DMS114 treated with DMSO at 0.1 percent for 48 hours (cell line): ENCODE results near the gene MYH13.

ENCODE experiments used
- DNase-seq: peaks from one replicate; lab custom pipeline; 2025; ENCODE audit not compliant: unreplicated experiment; lab: John Stamatoyannopoulos, UW

MYH13 gene

GRCh38 chr17:10305398-10305797 lies 67.4 kb downstream of the MYH13 start:
- DNase-seq, result no peak

GRCh38 chr17:10304758-10305300 lies 68.0 kb downstream of the MYH13 start:
- DNase-seq, result no peak

- no peak for DNase-seq
Observed at GRCh38 chr17:10297691-10298090, 75.1 kb downstream of the MYH13 start.

DNA sequence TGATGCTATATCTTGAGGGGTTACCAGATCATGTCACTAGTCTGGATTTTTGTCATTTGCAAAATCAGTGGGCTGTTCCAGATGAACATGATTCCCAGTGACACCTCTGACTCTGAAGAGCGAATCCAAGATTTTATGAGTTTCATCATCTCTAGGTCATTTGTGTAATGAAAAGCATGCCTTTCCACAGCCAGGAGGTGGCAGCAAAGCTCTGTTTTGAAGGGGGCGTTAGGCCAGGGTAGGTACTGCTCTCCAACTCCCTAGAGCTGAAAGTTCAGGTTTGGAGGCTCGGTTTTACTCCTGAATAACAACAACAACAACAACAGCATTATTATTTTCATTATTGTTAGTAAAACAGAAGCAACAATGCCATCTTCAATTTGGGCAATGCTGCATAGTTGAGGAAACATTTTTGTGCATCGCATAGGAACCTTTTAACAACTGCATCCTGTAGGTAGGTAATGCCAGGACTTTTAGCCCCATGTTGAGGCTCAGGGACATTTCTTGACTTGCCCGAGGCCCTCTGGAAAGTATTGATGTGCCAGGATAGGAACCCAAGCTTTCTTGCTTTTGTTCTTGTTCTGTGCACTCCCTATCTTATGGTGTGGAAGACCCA lies 77.0 kb downstream of the MYH13 start:
- peak; percentile 36 for DNase-seq

DNA sequence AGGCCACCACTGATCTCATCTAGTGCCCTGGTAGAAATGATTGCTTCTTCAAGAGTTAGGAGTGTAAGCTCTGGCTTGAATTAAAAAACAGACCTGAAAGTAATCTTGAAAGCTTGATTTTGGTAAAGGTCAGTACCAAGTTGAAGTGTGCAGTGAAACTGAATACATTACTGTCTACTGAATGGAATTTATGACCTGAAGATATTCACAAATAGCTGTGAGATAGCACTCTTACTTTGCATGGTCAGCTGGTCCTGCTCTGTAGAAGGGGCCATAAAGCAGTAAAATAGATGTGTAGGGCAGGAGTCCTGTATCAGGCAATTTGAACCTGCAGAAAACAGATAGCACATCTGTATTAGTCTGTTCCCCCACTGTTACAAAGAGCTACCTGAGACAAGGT lies 78.6 kb downstream of the MYH13 start:
- no peak for DNase-seq

DNA sequence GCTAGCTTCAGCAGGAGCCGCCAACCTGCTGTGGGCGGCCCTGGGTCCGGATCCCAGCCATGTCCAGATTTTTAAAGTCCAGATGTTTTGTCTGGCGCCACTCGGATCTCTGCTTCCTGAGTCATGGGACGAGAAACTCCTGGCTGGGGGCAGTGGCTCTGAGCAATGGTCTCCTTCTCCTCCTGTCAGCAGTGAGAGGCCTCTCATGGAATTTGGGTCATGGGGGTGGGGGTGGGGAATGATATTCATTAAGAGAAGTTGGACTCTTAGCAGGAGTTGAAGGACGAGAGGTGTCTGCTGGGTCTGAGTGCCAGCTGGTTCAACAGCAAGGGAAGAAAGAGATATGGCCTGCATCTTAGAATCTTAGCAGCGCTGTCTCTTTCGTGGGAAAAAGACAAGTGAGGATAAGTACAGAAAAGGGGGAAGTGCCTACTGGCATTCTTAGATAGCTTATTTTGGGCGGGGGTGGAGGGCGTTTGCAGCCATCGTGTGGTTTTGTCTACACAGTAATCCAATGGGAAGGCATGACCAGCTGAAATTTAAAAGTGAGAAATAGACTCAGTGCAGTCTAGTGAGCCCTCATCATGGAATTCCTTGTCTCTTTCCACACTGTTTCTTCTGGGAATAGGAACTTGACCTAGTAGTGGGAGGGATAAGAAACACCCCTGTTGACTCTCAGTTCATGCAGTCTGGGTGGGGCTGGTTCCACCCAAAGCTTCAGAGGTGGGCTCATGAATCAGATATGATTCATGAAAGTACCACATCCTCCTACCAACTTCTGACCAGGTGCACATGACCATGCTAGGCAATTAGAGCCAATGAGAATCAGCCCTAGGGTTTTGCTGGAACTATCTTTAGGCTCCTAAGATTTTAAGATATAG lies 80.5 kb downstream of the MYH13 start:
- DNase-seq, result no peak

DNA sequence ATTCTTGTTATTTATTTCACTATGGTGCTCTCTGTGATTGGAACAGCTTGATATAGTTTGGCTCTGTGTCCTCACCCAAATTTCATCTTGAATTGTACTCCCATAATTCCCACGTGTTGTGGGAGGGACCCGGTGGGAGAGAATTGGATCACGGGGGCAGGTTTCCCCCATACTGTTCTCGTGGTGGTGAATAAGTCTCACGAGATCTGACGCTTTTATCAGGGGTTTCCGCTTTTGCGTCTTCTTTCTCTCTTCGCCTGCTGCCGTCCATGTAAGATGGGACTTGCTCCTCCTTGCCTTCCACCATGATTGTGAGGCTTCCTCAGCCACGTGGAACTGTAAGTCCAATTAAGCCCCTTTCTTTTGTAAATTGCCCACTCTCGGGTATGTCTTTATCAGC lies 81.2 kb downstream of the MYH13 start:
- peak; percentile 20 for DNase-seq

DNA sequence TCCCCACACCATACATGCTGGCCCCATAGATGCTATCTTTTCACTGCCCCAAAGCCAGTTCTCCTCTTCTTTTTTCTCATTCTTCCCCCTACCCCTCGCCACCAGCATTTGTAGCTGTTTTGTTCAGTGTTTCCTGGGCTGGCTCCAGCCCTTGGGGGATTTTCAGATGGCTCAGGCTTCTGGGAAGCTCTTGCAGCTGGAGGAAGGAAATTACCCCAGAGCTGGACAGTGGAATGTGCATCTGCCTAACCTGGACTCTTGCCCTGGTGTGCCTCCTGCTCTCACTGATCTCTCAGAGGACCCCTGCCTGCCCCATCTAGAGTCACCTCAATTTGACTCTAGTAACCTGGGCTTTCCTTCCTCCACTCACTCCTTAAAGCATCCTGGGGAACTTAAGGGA lies 82.8 kb downstream of the MYH13 start:
- DNase-seq, result no peak

DNA sequence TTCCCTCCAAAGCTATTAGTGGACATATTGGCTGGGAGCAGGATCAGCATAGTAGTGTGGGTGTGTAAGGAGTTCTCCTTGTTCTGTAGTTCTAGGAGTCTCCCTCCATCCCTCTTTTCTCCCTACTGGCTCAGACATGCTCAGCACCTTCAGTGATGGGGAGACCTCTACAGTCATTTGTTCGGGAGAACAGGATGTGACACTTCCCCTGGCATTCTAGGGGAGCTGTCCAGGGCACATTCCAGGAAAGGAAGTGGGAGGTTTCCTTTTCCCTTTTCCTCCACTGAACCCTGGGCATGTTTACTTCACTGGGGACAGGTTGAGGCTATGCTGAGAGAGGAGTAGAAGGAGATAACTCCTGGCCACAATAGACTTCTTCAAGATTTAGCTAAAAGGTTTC lies 86.5 kb downstream of the MYH13 start:
- DNase-seq, result no peak

- no peak for DNase-seq
Observed at GRCh38 chr17:10285896-10286295, 86.9 kb downstream of the MYH13 start.

- no peak for DNase-seq
Observed at GRCh38 chr17:10280068-10280467, 92.7 kb downstream of the MYH13 start.

- DNase-seq, result no peak
Observed at GRCh38 chr17:10278218-10278617, 94.6 kb downstream of the MYH13 start.

DNA sequence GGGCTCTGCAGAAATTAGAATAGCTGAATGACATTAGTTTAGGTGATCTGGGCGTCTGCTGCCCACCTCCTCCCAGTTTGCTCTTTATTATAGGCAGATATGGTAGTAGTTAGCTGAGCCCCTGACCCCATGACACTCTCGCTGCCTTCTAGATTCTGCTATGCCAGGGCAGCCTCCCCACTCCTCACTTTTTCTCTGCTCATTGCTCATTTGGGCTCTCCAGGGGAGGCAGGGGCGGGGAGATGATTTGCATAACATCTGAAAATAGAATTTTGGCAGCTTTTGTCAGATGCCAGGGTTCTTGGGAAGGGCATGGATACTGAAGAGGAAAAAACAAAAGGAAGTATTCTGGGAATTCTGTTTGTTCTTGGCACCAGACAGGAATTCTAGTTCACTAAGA lies 96.4 kb downstream of the MYH13 start:
- DNase-seq, result no peak

- no peak for DNase-seq
Observed at GRCh38 chr17:10275418-10275817, 97.4 kb downstream of the MYH13 start.

DNA sequence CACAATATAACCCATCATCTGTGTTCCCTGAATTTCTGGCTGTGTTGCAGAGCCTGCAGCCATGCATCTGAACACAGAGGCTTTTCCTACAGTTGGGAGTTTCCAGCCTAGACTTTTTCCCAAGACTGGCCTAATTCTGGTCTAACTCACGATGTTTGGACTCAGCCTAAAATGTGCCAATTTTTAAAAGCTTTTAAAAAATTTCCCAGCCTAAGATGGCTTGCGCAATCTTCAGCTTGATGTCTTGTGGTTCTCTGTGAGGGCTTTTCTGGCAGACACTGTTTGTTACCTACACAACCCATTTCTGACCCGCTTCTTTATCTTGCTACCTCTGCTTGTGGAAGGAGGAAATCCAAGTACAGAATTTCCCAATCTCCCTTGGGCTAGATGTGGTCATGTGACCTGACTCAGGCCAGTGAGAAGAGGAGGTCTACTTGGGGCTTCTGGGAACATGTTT lies 101.7 kb downstream of the MYH13 start:
- no peak for DNase-seq

- DNase-seq, result no peak
Observed at GRCh38 chr17:10270258-10270657, 102.5 kb downstream of the MYH13 start.

DNA sequence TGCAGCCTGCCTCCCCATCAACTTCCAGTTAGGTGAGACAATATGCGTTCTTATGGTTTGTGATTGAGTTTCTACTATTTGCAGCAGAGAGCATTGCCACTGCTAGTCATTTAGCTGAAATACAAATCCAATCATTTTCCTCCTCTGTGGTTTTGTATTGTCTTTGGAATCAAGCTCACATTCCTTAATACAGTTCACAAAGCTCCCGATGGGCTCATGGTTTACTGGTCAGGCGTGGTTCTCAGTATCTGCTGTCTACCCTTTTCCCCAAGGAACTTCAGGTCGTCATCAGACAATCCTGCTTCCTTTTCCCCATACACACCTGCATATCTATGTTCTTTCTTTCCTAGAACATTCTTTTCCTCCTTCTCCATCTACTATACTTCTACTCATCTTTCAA lies 104.8 kb downstream of the MYH13 start:
- DNase-seq, result no peak

- DNase-seq, result no peak
Observed at GRCh38 chr17:10266296-10266876, 106.4 kb downstream of the MYH13 start.

DNA sequence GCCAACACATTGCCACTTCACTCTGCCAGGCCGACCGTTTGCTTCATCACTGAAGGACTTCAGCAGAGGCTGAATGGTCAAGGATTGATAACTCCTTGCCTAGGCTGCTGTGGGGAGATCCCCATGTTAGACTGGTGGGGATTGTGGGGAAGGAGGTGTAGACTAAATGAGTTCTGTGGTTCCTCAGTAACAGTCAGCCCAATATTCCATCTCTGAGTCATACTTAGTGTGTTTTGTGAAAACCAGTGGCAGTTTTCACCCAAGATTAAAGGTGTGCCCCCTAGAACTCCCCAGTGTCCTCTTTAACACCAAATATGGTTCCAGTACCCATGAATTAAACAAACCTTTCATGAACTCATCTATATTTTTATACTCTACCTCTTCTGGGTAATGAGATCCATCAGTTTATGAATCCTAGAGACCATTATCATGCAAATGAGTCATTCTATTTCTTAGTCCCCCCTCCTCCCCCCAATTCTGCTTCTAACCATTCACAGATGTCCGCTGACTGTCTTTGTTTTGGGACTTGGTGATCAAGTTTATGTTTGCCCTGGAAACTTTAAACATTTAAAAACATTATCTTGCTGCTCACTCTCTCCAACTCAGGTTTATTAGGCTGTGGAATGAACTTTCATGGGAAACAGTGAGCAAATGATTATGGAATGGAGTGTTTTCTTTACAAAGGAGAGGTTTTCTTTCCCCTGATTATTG lies 107.6 kb downstream of the MYH13 start:
- no peak for DNase-seq

DNA sequence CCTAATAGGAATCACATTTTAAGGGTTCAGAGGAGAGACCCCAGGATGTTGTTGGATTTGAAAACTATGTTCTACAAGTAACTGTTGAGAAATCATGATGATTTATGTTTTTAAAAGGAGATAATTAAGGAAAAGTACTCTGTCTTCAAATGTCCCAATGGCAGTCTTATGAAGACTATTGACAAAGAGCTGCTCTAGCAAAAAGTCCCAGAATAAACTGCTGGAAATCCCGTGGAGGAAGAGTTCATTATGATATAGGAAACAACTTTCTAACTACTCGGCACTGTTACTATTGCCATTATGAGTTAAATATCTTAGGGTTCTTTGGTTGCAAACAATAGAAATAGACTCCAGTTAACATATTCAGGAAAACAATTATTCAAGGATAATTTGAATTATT lies 108.8 kb downstream of the MYH13 start:
- DNase-seq, result no peak

- DNase-seq, result no peak
Observed at GRCh38 chr17:10262451-10262850, 110.4 kb downstream of the MYH13 start.
